Measurements from ENCODE around the gene PLAGL1.
"Not testable (repeated sequence)": the region's sequence is repeated elsewhere in the genome, so short reads cannot be mapped to it uniquely, and the experiment has no call there.

The PLAGL1 gene

GRCh38 chr6:144023216-144023615 is 15.2 kb upstream of the PLAGL1 start:
- in situ Hi-C loops (cut with HindIII; ENCODE audit: low sequenced_read_pairs) = no loop called here
- DNase-seq (ENCODE audit: low read depth, low spot score) = no peak
- no peak overlapping the region for H3K4me3 ChIP-seq (ENCODE audit: low read depth, low read length)
- TF ChIP-seq CTCF (IDR thresholded peaks at IDR 0.05; ENCODE audit: low read depth, low read length) = no peak

- no peak for DNase-seq (ENCODE audit: low read depth, low spot score)
- no peak overlapping the region for H3K4me3 ChIP-seq (ENCODE audit: low read depth, low read length)
- no peak for TF ChIP-seq CTCF (IDR thresholded peaks at IDR 0.05; ENCODE audit: low read depth, low read length)
- in situ Hi-C loops (cut with HindIII; ENCODE audit: low sequenced_read_pairs) = no loop called here
These were observed 11.9 kb upstream of the PLAGL1 start for GRCh38 chr6:144019929-144020328.

GRCh38 chr6:144017166-144018094 is 9.4 kb upstream of the PLAGL1 start:
- no peak overlapping the region for H3K4me3 ChIP-seq (ENCODE audit: low read depth, low read length)
- in situ Hi-C loops (cut with HindIII; ENCODE audit: low sequenced_read_pairs) = no loop called here
- DNase-seq (ENCODE audit: low read depth, low spot score) = no peak
- TF ChIP-seq CTCF (IDR thresholded peaks at IDR 0.05; ENCODE audit: low read depth, low read length) = no peak

- H3K4me3 ChIP-seq (ENCODE audit: low read depth, low read length) = no peak overlapping the region
- DNase-seq (ENCODE audit: low read depth, low spot score) = peak; percentile 71
- in situ Hi-C loops (cut with HindIII; ENCODE audit: low sequenced_read_pairs) = no loop called here
- TF ChIP-seq CTCF (IDR thresholded peaks at IDR 0.05; ENCODE audit: low read depth, low read length) = peak; percentile 87
These were observed 5.4 kb upstream of the PLAGL1 start for GRCh38 chr6:144013486-144013909.

- in situ Hi-C loops (cut with HindIII; ENCODE audit: low sequenced_read_pairs) = no loop called here
- no peak overlapping the region for H3K4me3 ChIP-seq (ENCODE audit: low read depth, low read length)
- no peak for TF ChIP-seq CTCF (IDR thresholded peaks at IDR 0.05; ENCODE audit: low read depth, low read length)
- no peak for DNase-seq (ENCODE audit: low read depth, low spot score)
These were observed 4.5 kb upstream of the PLAGL1 start for GRCh38 chr6:144012534-144012933.

GRCh38 chr6:144009628-144010027 is 1.6 kb upstream of the PLAGL1 start:
- DNase-seq (ENCODE audit: low read depth, low spot score); in situ Hi-C loops (cut with HindIII; ENCODE audit: low sequenced_read_pairs); H3K4me3 ChIP-seq (ENCODE audit: low read depth, low read length): not testable (repeated sequence)

GRCh38 chr6:144008846-144009245 is 787 bp upstream of the PLAGL1 start:
- H3K4me3 ChIP-seq (ENCODE audit: low read depth, low read length) = no peak overlapping the region
- no peak for DNase-seq (ENCODE audit: low read depth, low spot score)
- in situ Hi-C loops (cut with HindIII; ENCODE audit: low sequenced_read_pairs) = no loop called here
- TF ChIP-seq CTCF (IDR thresholded peaks at IDR 0.05; ENCODE audit: low read depth, low read length) = no peak

Data from astrocyte of the spinal cord (primary cell).